ENCODE results near the gene NPAS2. TPM values are rescaled to one million over a fixed set of nuclear protein-coding genes. Genes with fewer than 3 reads are reported as not detected.

NPAS2 gene
- total RNA-seq, 1 donor from 2014 or later = 11.4 TPM

DNA sequence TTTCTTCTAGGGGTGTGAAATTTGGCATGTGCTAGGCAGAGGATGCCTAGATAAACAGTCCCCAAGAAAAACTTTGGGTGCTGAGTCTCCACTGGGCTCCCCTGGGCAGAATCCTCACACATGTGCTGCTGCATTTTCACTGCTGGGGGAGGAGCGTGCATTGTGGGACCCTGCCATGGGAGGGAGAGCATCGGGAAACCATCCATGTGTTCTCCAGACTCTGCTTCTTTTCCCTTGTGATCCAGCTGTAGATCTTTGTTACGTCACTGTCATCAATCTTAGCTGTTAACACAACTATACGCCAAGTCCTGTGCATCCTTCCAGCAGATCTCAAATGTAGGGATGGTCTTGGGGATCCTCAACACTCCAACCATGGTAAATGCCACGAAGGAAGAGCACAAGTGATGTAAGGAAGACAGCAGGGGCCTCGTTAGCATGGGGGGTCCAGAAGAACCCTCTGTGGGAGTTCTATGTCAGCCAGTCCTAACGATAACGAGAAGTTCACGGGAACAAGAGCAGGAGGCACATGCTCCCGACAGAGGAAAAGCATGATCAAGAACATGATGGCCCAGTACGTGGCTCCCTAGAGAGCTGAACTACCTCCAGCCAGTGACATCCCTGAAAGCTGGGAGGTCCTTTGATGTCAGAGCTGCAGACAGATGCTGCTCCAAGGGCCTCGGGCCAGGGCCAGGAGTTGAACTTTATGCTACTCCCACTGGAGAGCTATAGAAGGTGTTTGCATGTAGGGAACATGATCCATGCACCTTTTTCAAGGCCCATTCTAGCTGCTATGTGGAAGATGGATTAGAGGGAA, 41.1 kb upstream of the NPAS2 start:
- intact Hi-C loops (cut with DNase I) = no loop called here
- no peak overlapping the region for H3K27ac ChIP-seq
- TF ChIP-seq, protein P1, sequence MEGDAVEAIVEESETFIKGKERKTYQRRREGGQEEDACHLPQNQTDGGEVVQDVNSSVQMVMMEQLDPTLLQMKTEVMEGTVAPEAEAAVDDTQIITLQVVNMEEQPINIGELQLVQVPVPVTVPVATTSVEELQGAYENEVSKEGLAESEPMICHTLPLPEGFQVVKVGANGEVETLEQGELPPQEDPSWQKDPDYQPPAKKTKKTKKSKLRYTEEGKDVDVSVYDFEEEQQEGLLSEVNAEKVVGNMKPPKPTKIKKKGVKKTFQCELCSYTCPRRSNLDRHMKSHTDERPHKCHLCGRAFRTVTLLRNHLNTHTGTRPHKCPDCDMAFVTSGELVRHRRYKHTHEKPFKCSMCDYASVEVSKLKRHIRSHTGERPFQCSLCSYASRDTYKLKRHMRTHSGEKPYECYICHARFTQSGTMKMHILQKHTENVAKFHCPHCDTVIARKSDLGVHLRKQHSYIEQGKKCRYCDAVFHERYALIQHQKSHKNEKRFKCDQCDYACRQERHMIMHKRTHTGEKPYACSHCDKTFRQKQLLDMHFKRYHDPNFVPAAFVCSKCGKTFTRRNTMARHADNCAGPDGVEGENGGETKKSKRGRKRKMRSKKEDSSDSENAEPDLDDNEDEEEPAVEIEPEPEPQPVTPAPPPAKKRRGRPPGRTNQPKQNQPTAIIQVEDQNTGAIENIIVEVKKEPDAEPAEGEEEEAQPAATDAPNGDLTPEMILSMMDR (IDR thresholded peaks at IDR 0.05) = no peak
- ATAC-seq = no peak
- no peak for DNase-seq
- no peak overlapping the region for H3K4me3 ChIP-seq
- H3K4me1 ChIP-seq = no peaks in the 10 kb centered on the region
- no peaks in the 10 kb centered on the region for H3K9me3 ChIP-seq
- H3K36me3 ChIP-seq = no peaks in the 10 kb centered on the region
- H3K27me3 ChIP-seq = no peaks in the 10 kb centered on the region

DNA sequence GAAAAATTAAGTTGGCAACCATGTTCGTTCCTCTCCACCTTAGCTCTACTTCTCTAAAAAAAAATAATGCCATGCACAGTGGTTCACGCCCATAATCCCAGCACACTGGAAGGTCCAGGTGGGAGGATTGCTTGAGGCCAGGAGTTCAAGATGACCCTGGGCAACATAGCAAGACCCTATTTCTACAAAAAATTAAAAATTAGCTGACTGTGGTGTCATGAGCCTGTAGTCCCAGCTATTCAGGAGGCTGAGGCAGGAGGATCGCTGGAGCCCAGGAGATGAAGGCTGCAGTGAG, 40.1 kb upstream of the NPAS2 start:
- no peak for ATAC-seq
- H3K27ac ChIP-seq = no peak overlapping the region
- no peaks in the 10 kb centered on the region for H3K27me3 ChIP-seq
- DNase-seq = no peak
- intact Hi-C loops (cut with DNase I) = no loop called here
- no peak overlapping the region for H3K4me3 ChIP-seq
- H3K4me1 ChIP-seq = no peaks in the 10 kb centered on the region
- TF ChIP-seq, protein P1 (IDR thresholded peaks at IDR 0.05) = no peak
- H3K9me3 ChIP-seq = no peaks in the 10 kb centered on the region
- H3K36me3 ChIP-seq = no peaks in the 10 kb centered on the region

DNA sequence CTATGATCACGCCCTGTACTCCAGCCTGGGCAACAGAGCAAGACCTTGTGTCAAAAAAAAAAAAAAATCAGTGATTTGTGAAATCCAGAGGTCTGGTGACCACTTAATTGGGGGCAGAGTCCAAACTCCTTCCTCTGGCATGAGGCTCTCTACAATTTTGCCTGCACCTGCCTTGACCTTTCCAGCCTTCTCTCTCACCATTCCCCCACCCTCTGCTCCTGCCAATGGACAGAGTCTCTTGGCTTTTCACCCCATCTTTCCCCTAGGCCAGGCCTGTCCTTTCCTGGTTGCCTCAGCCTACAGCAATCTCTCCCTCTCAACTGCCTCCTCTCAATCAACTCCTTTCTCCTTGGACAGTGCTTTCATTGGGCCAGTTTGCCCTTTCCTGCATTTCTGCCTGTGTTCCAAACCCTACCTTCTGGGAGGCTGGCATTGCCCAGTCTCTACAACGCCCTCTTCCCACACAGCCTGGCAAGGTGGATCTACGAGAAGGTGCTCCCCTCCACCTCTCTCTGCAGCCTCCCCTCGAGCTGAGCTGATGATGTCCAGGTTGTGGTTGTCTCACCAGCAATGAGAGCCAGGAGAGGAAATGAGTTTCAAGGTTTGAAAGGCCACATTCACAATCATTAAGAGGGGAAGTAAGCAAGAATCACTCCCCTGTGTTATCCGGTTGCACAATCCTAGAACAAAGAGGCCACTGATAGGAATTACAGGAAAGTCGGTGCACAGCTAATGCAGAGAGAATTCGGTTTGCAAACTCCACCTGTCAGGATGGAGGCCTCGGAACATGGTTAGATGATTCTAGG, 39.5 kb upstream of the NPAS2 start:
- DNase-seq (no peak), ATAC-seq (peak; percentile 64)
- H3K9me3 ChIP-seq = no peaks in the 10 kb centered on the region
- no peaks in the 10 kb centered on the region for H3K36me3 ChIP-seq
- intact Hi-C loops (cut with DNase I) = no loop called here
- no peaks in the 10 kb centered on the region for H3K4me1 ChIP-seq
- no peak overlapping the region for H3K4me3 ChIP-seq
- H3K27ac ChIP-seq = peak overlapping the region; percentile 11
- TF ChIP-seq, protein P1 (IDR thresholded peaks at IDR 0.05) = no peak
- no peaks in the 10 kb centered on the region for H3K27me3 ChIP-seq

DNA sequence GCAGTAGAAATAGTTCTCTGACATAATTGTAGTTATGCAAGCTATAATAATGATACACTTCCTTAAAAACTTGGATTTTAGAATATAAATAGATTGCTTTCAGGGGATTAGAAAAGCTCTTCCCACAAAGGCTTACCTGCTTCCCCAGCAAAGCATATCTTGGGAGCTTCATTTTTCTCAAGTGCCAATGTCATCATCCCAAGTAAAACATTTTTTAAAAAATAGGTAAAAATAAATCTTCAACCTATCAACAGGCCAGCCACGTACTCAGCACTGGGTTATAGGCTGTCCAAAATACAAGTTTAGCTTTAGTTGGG, 39.0 kb upstream of the NPAS2 start:
- H3K4me3 ChIP-seq = no peak overlapping the region
- H3K9me3 ChIP-seq = no peaks in the 10 kb centered on the region
- H3K36me3 ChIP-seq = no peaks in the 10 kb centered on the region
- no peak for DNase-seq
- ATAC-seq = no peak
- no peak overlapping the region for H3K27ac ChIP-seq
- H3K4me1 ChIP-seq = no peaks in the 10 kb centered on the region
- TF ChIP-seq, protein P1 (IDR thresholded peaks at IDR 0.05) = no peak
- H3K27me3 ChIP-seq = no peaks in the 10 kb centered on the region
- intact Hi-C loops (cut with DNase I) = no loop called here

DNA sequence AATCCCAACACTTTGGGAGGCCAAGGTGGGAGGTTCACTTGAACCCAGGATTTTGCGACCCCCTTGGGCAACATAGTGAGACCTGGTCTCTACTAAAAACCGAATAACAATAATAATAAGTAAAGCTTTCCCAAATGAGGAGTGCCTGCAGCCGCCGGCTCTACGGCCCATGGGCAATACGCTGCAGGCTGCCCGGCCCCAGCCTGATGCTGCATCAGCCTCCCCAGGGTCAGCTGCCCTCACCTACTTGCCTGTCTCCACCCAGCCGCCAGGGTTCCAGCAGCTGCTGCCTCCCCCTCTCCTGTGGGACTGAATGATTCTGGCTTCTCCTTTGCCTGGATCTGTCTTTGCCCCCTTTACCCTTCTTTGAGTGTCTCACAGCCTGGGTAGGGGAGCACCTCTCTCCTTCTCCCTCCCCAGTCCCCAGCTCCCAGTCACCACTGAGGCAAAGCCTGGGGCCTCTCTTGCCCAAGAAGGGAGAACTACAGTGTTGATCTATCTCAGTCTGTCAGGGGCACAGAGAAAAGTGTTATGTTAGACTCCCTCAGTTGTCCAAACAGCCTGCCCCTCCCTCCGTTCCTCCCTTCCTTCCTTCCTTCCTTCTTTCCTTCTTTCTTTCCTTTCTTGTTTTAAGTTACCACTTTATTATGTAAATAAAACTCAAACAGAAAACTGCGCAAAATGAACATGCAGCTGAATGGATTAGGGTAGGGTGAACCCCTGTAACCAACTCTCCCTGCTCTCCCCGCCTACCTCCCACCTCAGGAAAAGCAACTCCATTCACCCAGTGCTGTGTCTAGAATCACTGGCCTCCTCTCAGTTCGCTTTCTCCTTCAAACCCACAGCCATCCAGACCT, 38.2 kb upstream of the NPAS2 start:
- H3K27me3 ChIP-seq = no peaks in the 10 kb centered on the region
- DNase-seq = no peak
- H3K27ac ChIP-seq = no peak overlapping the region
- no peak for ATAC-seq
- H3K4me3 ChIP-seq = no peak overlapping the region
- TF ChIP-seq, protein P1 (IDR thresholded peaks at IDR 0.05) = no peak
- intact Hi-C loops (cut with DNase I) = no loop called here
- H3K36me3 ChIP-seq = no peaks in the 10 kb centered on the region
- no peaks in the 10 kb centered on the region for H3K4me1 ChIP-seq
- H3K9me3 ChIP-seq = no peaks in the 10 kb centered on the region

Data from upper lobe of right lung (tissue), 1 donor.